Hepatocyte (in vitro differentiated cells): ENCODE results near the gene SIM2. TPM values are rescaled to one million over a fixed set of nuclear protein-coding genes. Genes with fewer than 3 reads are reported as not detected.

Experiments used
- DNase-seq: peaks from one replicate; pipeline ENCODE4 v3.0.0-alpha.2; 2016; ENCODE audit warnings: low spot score
- H2AFZ ChIP-seq: fragments of 200-600 bp; sonication (generic); 2 replicates; pipeline ENCODE4 v1.6.0; 2016; ENCODE audit warnings: antibody characterized with exemption, mild to moderate bottlenecking
- H3K27ac ChIP-seq: fragments of 200-600 bp; sonication (generic); 2 replicates; pipeline ENCODE4 v1.5.1; 2016; ENCODE audit warnings: mild to moderate bottlenecking
- H3K27me3 ChIP-seq: fragments of 200-600 bp; sonication (generic); 2 replicates; pipeline ENCODE4 v1.6.1; 2016
- H3K36me3 ChIP-seq: fragments of 200-600 bp; sonication (generic); replicated peaks from 2 replicates; pipeline ENCODE4 v1.5.1; 2016; ENCODE audit warnings: low read depth; ENCODE audit not compliant: insufficient read depth
- H3K4me1 ChIP-seq: fragments of 200-600 bp; sonication (generic); 2 replicates; pipeline ENCODE4 v1.5.1; 2016; ENCODE audit warnings: mild to moderate bottlenecking, moderate library complexity; ENCODE audit not compliant: insufficient read depth
- H3K4me2 ChIP-seq: fragments of 200-600 bp; sonication (generic); 2 replicates; pipeline ENCODE4 v1.6.0; 2016
- H3K4me3 ChIP-seq: fragments of 200-600 bp; sonication (generic); 2 replicates; pipeline ENCODE4 v1.5.1; 2016; ENCODE audit warnings: mild to moderate bottlenecking
- H3K79me2 ChIP-seq: fragments of 200-600 bp; sonication (generic); 2 replicates; pipeline ENCODE4 v1.6.0; 2017; ENCODE audit warnings: mild to moderate bottlenecking
- H3K9me2 ChIP-seq: fragments of 200-600 bp; sonication (generic); replicated peaks from 2 replicates; pipeline ENCODE4 v1.6.0; 2017; ENCODE audit warnings: mild to moderate bottlenecking; ENCODE audit not compliant: insufficient read depth
- H3K9me3 ChIP-seq: fragments of 200-600 bp; sonication (generic); 2 replicates; pipeline ENCODE4 v1.5.1; 2016; ENCODE audit warnings: low read depth, mild to moderate bottlenecking
- H4K20me1 ChIP-seq: fragments of 200-600 bp; sonication (generic); 2 replicates; pipeline ENCODE4 v1.6.0; 2016; ENCODE audit warnings: mild to moderate bottlenecking; ENCODE audit not compliant: insufficient read depth, poor library complexity, severe bottlenecking
- EZH2 ChIP-seq: fragments of 200-600 bp; sonication (generic); IDR thresholded peaks from 2 replicates; pipeline ENCODE4 v1.6.1; 2016; ENCODE audit warnings: antibody characterized with exemption, mild to moderate bottlenecking, borderline replicate concordance
- EZH2phosphoT487 ChIP-seq: fragments of 200-600 bp; sonication (generic); IDR thresholded peaks from one replicate; pipeline ENCODE4 v1.6.1; 2018; ENCODE audit warnings: antibody characterized with exemption, mild to moderate bottlenecking, low read depth, moderate library complexity; ENCODE audit not compliant: unreplicated experiment, severe bottlenecking
- WGBS: methylation state at CpG from one replicate; pipeline ENCODE4 v1.1.6; 2016; ENCODE audit warnings: low lambda C conversion rate; ENCODE audit errors: missing lambda C conversion rate; 5-methylcytosine and 5-hydroxymethylcytosine counted together
- polyA plus RNA-seq: library from polyadenylated mRNA; unstranded; fragments of >200 nt; fragmentation: Nextera tagmentation; extraction: Ambion mirVana; gene quantifications from 2 replicates; pipeline ENCODE4 v1.2.1, GENCODE V29; 2016
- total RNA-seq: library from RNA; depleted of rRNA; stranded (reverse); fragments of >200 nt; gene quantifications from 2 replicates; pipeline ENCODE4 v1.2.3, GENCODE V29; 2014
- TF ChIP-seq, protein P1 (sequence below): fragments of 200-600 bp; sonication (generic); IDR thresholded peaks from 2 replicates; pipeline ENCODE4 v1.5.1; 2016; ENCODE audit warnings: antibody characterized with exemption, mild to moderate bottlenecking; ENCODE audit not compliant: poor library complexity

SIM2 gene
- total and polyA plus RNA-seq, 2 experiments from 2014 or later: 0.20 to 0.35 TPM

GRCh38 chr21:36734367-36735200 is 35.7 kb downstream of the SIM2 start:
- Histone ChIP-seq H3K27me3 (no peaks in the 10 kb centered on the region), H3K9me2 (no peaks in the 10 kb centered on the region), H3K27ac (no peak overlapping the region), H3K4me1 (no peaks in the 10 kb centered on the region), H3K9me3 (no peaks in the 10 kb centered on the region), H3K4me3 (no peak overlapping the region), H4K20me1 (no peaks in the 10 kb centered on the region), H3K36me3 (no peaks in the 10 kb centered on the region), H3K4me2 (no peak overlapping the region), H3K79me2 (no peaks in the 10 kb centered on the region), H2AFZ (no peak overlapping the region)
- TF ChIP-seq, protein P1, sequence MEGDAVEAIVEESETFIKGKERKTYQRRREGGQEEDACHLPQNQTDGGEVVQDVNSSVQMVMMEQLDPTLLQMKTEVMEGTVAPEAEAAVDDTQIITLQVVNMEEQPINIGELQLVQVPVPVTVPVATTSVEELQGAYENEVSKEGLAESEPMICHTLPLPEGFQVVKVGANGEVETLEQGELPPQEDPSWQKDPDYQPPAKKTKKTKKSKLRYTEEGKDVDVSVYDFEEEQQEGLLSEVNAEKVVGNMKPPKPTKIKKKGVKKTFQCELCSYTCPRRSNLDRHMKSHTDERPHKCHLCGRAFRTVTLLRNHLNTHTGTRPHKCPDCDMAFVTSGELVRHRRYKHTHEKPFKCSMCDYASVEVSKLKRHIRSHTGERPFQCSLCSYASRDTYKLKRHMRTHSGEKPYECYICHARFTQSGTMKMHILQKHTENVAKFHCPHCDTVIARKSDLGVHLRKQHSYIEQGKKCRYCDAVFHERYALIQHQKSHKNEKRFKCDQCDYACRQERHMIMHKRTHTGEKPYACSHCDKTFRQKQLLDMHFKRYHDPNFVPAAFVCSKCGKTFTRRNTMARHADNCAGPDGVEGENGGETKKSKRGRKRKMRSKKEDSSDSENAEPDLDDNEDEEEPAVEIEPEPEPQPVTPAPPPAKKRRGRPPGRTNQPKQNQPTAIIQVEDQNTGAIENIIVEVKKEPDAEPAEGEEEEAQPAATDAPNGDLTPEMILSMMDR: no peak
- no peak for TF ChIP-seq EZH2phosphoT487
- no peak for TF ChIP-seq EZH2
- WGBS: 95% methylated on average over 9 of the region's 9 CpGs
- DNase-seq: no peak

GRCh38 chr21:36735201-36735515 is 36.2 kb downstream of the SIM2 start:
- H3K9me3 ChIP-seq: no peaks in the 10 kb centered on the region
- H2AFZ ChIP-seq: no peak overlapping the region
- H3K36me3 ChIP-seq: no peaks in the 10 kb centered on the region
- H3K4me2 ChIP-seq: no peak overlapping the region
- no peaks in the 10 kb centered on the region for H3K9me2 ChIP-seq
- H3K27ac ChIP-seq: no peak overlapping the region
- H3K27me3 ChIP-seq: no peaks in the 10 kb centered on the region
- TF ChIP-seq EZH2phosphoT487 (no peak), EZH2 (no peak)
- no peaks in the 10 kb centered on the region for H3K4me1 ChIP-seq
- H3K79me2 ChIP-seq: no peaks in the 10 kb centered on the region
- H4K20me1 ChIP-seq: no peaks in the 10 kb centered on the region
- no peak overlapping the region for H3K4me3 ChIP-seq
- no peak for DNase-seq
- 63% methylated on average over 4 of the region's 4 CpGs for WGBS

DNA sequence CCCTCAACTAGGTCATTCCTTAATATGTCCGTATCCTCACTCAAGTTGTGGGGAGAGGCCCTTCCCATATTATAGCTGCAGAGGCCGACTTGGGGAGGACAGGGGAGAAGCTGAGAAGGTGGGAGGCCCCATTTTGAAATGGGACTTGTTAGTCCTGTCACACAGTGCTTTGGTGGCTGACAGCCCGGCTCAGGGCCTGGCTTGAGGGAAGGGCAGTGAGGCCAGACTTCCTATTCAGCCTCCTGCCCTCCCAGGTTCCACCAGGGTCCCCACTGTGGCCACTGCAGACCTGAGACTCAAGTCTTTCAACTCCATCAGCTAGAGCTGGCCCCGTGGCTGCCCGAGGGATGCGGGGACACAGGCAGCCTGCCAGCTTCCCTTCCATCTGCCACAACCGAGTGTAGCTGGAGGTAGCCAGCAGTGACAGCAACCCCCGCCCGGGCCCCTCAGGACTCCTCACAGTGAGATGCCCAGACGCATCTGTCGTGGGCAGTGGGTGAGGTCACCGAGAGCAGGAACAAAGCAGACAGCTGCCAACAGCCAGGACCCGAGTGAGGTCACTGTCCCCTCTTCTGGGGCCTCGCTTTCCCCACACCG is 36.9 kb downstream of the SIM2 start:
- DNase-seq: no peak
- Histone ChIP-seq H3K27me3 (no peaks in the 10 kb centered on the region), H4K20me1 (no peaks in the 10 kb centered on the region), H3K27ac (no peak overlapping the region), H3K4me2 (no peak overlapping the region), H3K9me2 (no peaks in the 10 kb centered on the region), H3K4me3 (no peak overlapping the region), H3K4me1 (no peaks in the 10 kb centered on the region), H2AFZ (no peak overlapping the region), H3K79me2 (no peaks in the 10 kb centered on the region), H3K36me3 (no peaks in the 10 kb centered on the region), H3K9me3 (no peaks in the 10 kb centered on the region)
- TF ChIP-seq EZH2phosphoT487: no peak
- TF ChIP-seq, protein P1: no peak
- TF ChIP-seq EZH2: no peak
- 90% methylated on average over 15 of the region's 15 CpGs for WGBS

DNA sequence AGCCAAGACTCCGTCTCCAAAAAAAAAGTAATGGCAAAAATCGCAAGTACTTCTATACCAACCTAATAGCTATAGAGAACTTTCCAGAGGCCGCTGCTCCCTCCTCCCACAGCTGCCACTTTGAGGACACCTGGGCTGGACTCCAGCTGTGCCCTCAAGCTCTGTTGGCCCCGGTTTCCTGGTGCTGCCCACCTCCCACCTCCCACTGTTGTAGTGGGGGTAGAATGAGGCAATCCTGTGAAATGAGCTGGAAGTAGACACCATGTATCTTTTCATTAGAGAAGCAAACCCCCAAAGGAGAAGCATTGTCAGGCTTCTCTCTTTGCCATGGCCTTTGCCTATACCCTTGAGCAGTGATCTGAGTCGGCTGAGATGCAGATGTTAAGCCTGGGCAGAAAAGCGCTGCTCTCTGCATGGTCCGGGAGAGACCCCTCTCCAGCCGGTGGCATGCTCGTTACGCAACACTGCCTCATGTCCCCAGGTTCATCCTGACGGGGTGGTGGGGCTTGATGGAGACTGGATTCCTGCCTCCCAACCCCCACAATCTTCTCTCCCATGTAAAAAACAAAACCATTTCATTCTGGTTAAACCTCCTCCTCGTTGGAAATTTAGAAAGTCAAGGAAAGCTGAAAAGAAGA is 39.7 kb downstream of the SIM2 start:
- no peak for DNase-seq
- no peaks in the 10 kb centered on the region for H3K79me2 ChIP-seq
- no peak overlapping the region for H3K4me3 ChIP-seq
- no peaks in the 10 kb centered on the region for H4K20me1 ChIP-seq
- H2AFZ ChIP-seq: no peak overlapping the region
- H3K27me3 ChIP-seq: no peaks in the 10 kb centered on the region
- H3K4me1 ChIP-seq: no peaks in the 10 kb centered on the region
- no peaks in the 10 kb centered on the region for H3K9me2 ChIP-seq
- H3K4me2 ChIP-seq: no peak overlapping the region
- TF ChIP-seq, protein P1: no peak
- no peak for TF ChIP-seq EZH2
- no peak for TF ChIP-seq EZH2phosphoT487
- 79% methylated on average over 12 of the region's 12 CpGs for WGBS
- H3K36me3 ChIP-seq: no peaks in the 10 kb centered on the region
- H3K27ac ChIP-seq: no peak overlapping the region
- H3K9me3 ChIP-seq: no peaks in the 10 kb centered on the region
